GM19467 (cell line): ENCODE results near the gene FRMD8.

Experiments
- ATAC-seq: cut with Tn5 transposase; IDR thresholded peaks from one replicate; pipeline ENCODE4 v1.9.1; 2021; ENCODE audit warnings: mild to moderate bottlenecking, moderate library complexity; ENCODE audit not compliant: unreplicated experiment

Gene FRMD8

GRCh38 chr11:65423516-65424204, 37.2 kb downstream of the FRMD8 start:
- ATAC-seq, result no peak

DNA sequence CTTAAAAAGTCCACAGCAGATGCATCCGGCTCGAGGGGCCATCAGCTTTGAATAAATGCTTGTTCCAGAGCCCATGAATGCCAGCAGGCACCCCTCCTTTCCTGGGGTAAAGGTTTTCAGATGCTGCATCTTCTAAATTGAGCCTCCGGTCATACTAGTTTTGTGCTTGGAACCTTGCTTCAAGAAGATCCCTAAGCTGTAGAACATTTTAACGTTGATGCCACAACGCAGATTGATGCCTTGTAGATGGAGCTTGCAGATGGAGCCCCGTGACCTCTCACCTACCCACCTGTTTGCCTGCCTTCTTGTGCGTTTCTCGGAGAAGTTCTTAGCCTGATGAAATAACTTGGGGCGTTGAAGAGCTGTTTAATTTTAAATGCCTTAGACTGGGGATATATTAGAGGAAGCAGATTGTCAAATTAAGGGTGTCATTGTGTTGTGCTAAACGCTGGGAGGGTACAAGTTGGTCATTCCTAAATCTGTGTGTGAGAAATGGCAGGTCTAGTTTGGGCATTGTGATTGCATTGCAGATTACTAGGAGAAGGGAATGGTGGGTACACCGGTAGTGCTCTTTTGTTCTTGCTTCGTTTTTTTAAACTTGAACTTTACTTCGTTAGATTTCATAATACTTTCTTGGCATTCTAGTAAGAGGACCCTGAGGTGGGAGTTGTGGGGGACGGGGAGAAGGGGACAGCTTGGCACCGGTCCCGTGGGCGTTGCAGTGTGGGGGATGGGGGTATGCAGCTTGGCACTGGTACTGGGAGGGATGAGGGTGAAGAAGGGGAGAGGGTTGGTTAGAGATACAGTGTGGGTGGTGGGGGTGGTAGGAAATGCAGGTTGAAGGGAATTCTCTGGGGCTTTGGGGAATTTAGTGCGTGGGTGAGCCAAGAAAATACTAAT, 38.0 kb downstream of the FRMD8 start:
- no peak for ATAC-seq

GRCh38 chr11:65425105-65425970, 38.9 kb downstream of the FRMD8 start:
- no peak for ATAC-seq

DNA sequence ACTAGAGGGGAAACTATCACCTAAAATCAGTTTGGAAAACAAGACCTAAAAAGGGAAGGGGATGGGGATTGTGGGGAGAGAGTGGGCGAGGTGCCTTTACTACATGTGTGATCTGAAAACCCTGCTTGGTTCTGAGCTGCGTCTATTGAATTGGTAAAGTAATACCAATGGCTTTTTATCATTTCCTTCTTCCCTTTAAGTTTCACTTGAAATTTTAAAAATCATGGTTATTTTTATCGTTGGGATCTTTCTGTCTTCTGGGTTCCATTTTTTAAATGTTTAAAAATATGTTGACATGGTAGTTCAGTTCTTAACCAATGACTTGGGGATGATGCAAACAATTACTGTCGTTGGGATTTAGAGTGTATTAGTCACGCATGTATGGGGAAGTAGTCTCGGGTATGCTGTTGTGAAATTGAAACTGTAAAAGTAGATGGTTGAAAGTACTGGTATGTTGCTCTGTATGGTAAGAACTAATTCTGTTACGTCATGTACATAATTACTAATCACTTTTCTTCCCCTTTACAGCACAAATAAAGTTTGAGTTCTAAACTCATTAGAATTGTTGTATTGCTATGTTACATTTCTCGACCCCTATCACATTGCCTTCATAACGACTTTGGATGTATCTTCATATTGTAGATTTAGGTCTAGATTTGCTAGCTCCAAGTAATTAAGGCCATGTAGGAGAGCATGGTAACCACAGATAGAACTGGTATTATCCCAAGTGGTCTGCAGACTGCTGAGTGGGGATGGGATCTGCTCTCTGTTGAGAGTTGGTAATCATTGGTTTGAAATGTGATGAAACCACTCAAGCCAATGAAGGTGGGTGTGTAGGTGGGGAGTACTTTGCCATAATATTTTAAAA, 39.8 kb downstream of the FRMD8 start:
- ATAC-seq, result no peak

- ATAC-seq, result no peak
Observed at GRCh38 chr11:65426839-65427690, 40.6 kb downstream of the FRMD8 start.

DNA sequence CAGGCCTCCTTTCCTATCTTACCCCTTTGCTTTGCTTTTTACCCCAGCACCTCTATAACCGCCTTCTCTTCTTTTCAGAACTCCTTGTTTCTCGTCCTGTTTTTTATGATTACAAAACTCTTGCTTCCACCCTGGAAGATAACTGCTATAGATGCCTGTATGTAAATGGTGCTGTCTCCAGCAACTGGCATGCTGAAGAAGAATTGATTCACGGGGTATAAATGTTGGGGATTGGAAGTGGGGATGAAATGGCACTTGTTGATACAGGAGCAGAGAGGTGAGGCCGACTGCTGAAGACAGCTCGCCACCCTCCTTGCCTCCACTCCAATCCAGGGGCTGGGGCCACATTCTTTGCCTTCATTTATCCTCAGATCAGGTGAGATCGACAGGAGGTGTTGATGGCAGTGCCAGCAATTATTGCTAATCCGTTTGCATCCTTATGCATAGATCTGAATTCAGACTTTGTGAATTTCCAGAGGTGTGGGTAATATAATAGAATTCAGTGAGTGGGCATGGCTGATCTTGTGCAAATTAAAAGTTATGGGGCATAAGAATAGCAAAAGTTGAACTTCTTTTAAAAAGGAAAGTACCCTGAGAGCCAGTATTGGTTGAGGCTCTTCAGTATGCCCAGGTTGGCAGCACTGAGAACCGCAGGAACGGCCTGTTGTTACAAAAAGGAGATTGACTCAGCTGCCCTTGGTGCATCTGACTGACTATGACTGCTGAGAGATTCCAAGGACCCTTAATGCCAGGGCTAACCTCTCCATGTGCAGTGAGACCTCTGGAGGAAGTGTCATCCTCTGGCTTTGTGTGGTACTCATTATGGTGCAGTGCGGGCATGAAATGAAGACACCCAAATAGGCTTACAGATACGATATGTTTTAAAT, 41.5 kb downstream of the FRMD8 start:
- no peak for ATAC-seq

DNA sequence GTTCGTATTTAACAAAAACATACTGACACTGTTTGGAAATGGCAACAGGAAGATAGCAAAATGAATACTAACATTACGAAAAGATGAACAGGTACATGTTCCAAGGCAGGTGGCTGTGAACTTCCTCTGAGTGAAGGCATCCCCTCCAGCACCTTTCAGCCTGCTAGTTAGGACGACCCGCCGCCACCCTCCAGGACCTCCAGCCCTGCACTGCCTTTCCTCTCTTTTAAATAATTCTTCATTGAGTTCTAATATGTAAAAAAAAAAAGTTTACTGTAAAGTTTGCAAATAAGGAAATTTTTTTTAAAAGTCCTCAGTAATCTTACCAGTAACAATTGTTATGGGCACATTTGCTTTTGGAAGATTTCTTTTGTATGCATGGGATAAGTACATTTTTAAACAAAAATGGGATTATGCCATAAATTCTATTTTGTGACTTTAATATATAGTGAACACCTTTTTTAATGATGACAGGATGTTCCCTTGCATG, 42.2 kb downstream of the FRMD8 start:
- no peak for ATAC-seq

DNA sequence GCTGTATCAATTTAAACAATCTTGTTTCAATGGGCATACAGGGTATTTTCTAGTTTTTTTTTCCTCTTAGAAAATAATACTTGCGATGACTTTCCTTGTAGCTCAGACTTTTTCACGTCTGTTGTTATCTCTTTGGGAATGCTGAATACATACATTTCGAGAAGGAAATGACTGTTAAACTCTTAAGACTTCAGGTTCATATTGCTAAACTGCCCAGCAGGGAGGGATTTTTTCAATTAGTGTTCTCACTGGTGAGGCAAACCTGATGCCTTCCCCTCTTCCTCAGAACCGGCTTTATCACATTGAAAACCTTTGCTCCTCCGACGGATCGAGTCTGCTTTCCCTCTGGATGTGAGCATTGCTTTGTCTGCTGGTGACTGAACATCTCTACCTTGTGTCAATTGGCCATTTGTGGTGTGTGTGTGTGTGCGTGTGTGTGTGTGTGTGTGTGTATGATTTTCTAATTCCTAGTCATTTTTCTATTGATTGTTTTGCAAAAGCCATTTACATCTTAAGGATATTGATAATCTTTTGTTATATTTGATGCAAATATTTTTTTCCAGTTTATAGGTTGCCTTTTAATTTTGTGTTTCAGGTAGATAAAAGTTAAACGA, 42.7 kb downstream of the FRMD8 start:
- no peak for ATAC-seq

- no peak for ATAC-seq
Observed at GRCh38 chr11:65429724-65430405, 43.4 kb downstream of the FRMD8 start.

DNA sequence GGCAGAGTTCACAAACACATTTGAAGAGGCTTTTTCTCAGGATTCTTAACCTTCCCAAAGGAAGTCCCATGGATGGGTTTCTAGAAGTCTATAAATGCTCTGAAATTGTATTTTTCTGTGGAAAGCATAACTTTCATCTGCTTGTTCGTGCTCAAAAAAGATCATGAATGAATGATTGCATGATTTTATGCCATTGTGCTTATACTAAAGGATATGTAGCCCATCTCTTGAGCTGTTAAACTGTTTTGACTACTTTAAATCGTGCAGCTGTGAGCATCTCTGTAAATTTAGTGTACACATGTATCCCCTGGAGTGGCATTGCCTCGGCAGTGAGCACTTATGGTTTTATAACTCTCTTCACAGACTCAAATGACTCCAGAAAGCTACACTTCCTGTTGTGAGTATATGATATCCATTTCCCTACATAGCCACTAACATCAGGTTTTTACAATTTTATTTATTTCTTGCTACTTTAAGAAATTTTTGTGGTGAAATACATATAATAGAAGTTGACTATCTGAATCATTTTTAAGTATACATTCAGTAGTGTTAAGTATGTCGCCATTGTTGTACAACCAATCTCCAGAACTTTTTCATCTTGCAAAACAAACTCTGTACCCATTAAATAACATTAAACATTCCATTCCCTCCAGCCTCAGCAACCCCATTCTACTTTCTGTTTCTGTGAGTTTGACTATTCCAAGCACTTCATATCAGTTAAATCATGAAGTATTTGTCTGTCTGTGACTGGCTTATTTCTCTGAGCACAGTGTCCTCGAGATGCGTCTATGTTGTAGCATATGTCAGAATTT, 44.2 kb downstream of the FRMD8 start:
- ATAC-seq, result no peak

GRCh38 chr11:65431451-65432099, 45.1 kb downstream of the FRMD8 start:
- ATAC-seq, result no peak

GRCh38 chr11:65432100-65432650, 45.7 kb downstream of the FRMD8 start:
- ATAC-seq, result no peak

- ATAC-seq, result no peak
Observed at GRCh38 chr11:65432686-65433582, 46.5 kb downstream of the FRMD8 start.

- ATAC-seq, result no peak
Observed at GRCh38 chr11:65433657-65434056, 47.2 kb downstream of the FRMD8 start.
